SK-N-SH treated with all-trans-retinoic acid at 6 μM for 48 hours (cell line): ENCODE data around the gene RAB8A.

Experiments used
- GLIS3 ChIP-seq: fragments of 250-450 bp; sonication (Bioruptor Pico); IDR thresholded peaks from 2 replicates; pipeline ENCODE4 v1.5.0; 2020; ENCODE audit warnings: mild to moderate bottlenecking, moderate library complexity
- PATZ1 ChIP-seq: fragments of 250-450 bp; sonication (Bioruptor Pico); IDR thresholded peaks from 2 replicates; pipeline ENCODE4 v1.8.0; 2020; ENCODE audit warnings: mild to moderate bottlenecking, moderate library complexity, borderline replicate concordance
- POU6F1 ChIP-seq: fragments of 250-450 bp; sonication (Bioruptor Pico); IDR thresholded peaks from 2 replicates; pipeline ENCODE4 v1.8.0; 2021; ENCODE audit warnings: low read depth, mild to moderate bottlenecking, moderate library complexity, borderline replicate concordance
- PPARA ChIP-seq: fragments of 250-450 bp; sonication (Bioruptor Pico); IDR thresholded peaks from 2 replicates; pipeline ENCODE4 v1.5.0; 2020; ENCODE audit warnings: mild to moderate bottlenecking, borderline replicate concordance
- RARB ChIP-seq: fragments of 250-450 bp; sonication (Bioruptor Pico); IDR thresholded peaks from 2 replicates; pipeline ENCODE4 v1.8.0; 2021; ENCODE audit warnings: mild to moderate bottlenecking, moderate library complexity
- SNAI2 ChIP-seq: fragments of 250-450 bp; sonication (Bioruptor Pico); IDR thresholded peaks from 2 replicates; pipeline ENCODE4 v1.5.0; 2020; ENCODE audit warnings: mild to moderate bottlenecking, moderate library complexity
- TCF4 ChIP-seq: fragments of 250-450 bp; sonication (Bioruptor Pico); IDR thresholded peaks from 2 replicates; pipeline ENCODE4 v1.8.0; 2021; ENCODE audit warnings: mild to moderate bottlenecking, moderate library complexity, borderline replicate concordance
- TOX ChIP-seq: fragments of 250-450 bp; sonication (Bioruptor Pico); IDR thresholded peaks from 2 replicates; pipeline ENCODE4 v1.8.0; 2021; ENCODE audit warnings: mild to moderate bottlenecking, moderate library complexity, borderline replicate concordance
- TSHZ2 ChIP-seq: fragments of 250-450 bp; sonication (Bioruptor Pico); IDR thresholded peaks from 2 replicates; pipeline ENCODE4 v1.5.0; 2020; ENCODE audit warnings: mild to moderate bottlenecking, moderate library complexity
- ZFP30 ChIP-seq: fragments of 450-650 bp; formaldehyde crosslinking; IDR thresholded peaks from 2 replicates; pipeline ENCODE4 v1.5.0; 2022; ENCODE audit warnings: mild to moderate bottlenecking, moderate library complexity
- ZNF8 ChIP-seq: fragments of 450-650 bp; formaldehyde crosslinking; IDR thresholded peaks from 2 replicates; pipeline ENCODE4 v1.5.0; 2020; ENCODE audit warnings: mild to moderate bottlenecking, moderate library complexity

- TF ChIP-seq PATZ1 (CRISPR knock-in tag) (no peak), TCF4 (CRISPR knock-in tag) (no peak), RARB (CRISPR knock-in tag) (no peak), ZFP30 (CRISPR knock-in tag) (no peak), PPARA (CRISPR knock-in tag) (no peak), GLIS3 (CRISPR knock-in tag) (no peak), SNAI2 (CRISPR knock-in tag) (no peak), ZNF8 (CRISPR knock-in tag) (no peak), TOX (CRISPR knock-in tag) (no peak), POU6F1 (CRISPR knock-in tag) (no peak), TSHZ2 (no peak)
Measured at GRCh38 chr19:16084067-16084685, 27.5 kb upstream of the RAB8A start.
